ENCODE data around the gene HLA-DPA1.
"Not testable (repeated sequence)": the region's sequence is repeated elsewhere in the genome, so short reads cannot be mapped to it uniquely, and the experiment has no call there.

The HLA-DPA1 gene

GRCh38 chr6:33113755-33114154 lies 40.3 kb upstream of the HLA-DPA1 start:
- H3K27ac ChIP-seq, result no peak overlapping the region
- H3K27me3 ChIP-seq, result peaks cover 23 to 47% (median 31%) of the 10 kb centered on the region in 11 experiments
- no peak for TF ChIP-seq Cebpa-rat (IDR thresholded peaks at IDR 0.05)
- H3K9me3 ChIP-seq (replicated peaks in 1 of 11), result no peaks in the 10 kb centered on the region
- peaks cover 0 to 15% (median 0%) of the 10 kb centered on the region in 11 experiments; a peak in 5 of 22 replicates for H4K20me1 ChIP-seq
- H3K4me2 ChIP-seq, result peak overlapping the region; percentile 11 to 89 (median 55); a peak in 21 of 22 replicates
- H3K36me3 ChIP-seq, result no peaks in the 10 kb centered on the region
- peaks cover 27 to 42% (median 36%) of the 10 kb centered on the region in 10 experiments for H3K4me1 ChIP-seq
- no peak overlapping the region for H3K9ac ChIP-seq
- H3K4me3 ChIP-seq, result no peak overlapping the region

DNA sequence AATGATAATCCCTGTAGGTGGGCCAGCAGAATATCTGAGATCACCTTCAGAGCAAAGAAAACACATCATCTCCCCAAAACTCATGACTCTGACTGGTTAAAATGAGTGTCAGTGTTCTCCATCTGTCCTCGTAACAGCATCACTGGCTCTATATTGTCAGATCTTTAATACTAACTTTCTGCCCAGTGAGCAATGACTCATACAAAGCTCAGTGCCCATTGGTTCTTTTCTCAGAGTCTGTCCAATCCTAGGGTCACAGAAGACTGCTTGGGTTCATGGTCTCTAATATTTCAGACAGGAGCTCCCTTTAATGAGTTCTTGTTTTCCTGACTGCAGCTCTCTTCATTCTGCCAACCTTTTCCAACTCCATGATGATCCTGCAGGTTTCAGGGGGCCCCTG lies 38.7 kb upstream of the HLA-DPA1 start:
- Histone ChIP-seq H3K27me3 (peaks cover 13 to 34% (median 19%) of the 10 kb centered on the region in 11 experiments), H3K9me3 (replicated peaks in 1 of 11) (no peaks in the 10 kb centered on the region), H3K4me1 (peaks cover 13 to 36% (median 25%) of the 10 kb centered on the region in 10 experiments), H3K36me3 (no peaks in the 10 kb centered on the region), H3K27ac (no peak overlapping the region), H3K4me2 (peak overlapping the region in 4 of 11 experiments; percentile 4 to 25 (median 13); a peak in 3 of 22 replicates), H3K9ac (no peak overlapping the region), H3K4me3 (no peak overlapping the region), H4K20me1 (peaks cover 0 to 9% (median 0%) of the 10 kb centered on the region in 11 experiments; a peak in 5 of 22 replicates)
- TF ChIP-seq Cebpa-rat (IDR thresholded peaks at IDR 0.05), result no peak

GRCh38 chr6:33108307-33108706 lies 34.9 kb upstream of the HLA-DPA1 start:
- Histone ChIP-seq H3K27ac (no peak overlapping the region), H3K4me2 (no peak overlapping the region), H3K27me3 (peaks cover 0 to 7% (median 0%) of the 10 kb centered on the region in 11 experiments; a peak in 4 of 22 replicates), H3K9ac (no peak overlapping the region), H3K36me3 (no peaks in the 10 kb centered on the region), H4K20me1 (no peaks in the 10 kb centered on the region), H3K4me3 (no peak overlapping the region), H3K9me3 (replicated peaks in 1 of 11) (peaks cover 0 to 27% (median 17%) of the 10 kb centered on the region in 11 experiments; a peak in 16 of 22 replicates), H3K4me1 (peaks cover 0 to 9% (median 4%) of the 10 kb centered on the region in 10 experiments; a peak in 9 of 20 replicates)
- TF ChIP-seq Cebpa-rat (IDR thresholded peaks at IDR 0.05), result no peak

GRCh38 chr6:33107641-33108040 lies 34.2 kb upstream of the HLA-DPA1 start:
- Histone ChIP-seq H3K36me3 (no peaks in the 10 kb centered on the region), H3K9me3 (replicated peaks in 1 of 11) (peaks cover 3 to 31% (median 19%) of the 10 kb centered on the region in 11 experiments; a peak in 21 of 22 replicates), H3K27me3 (peaks cover 0 to under 1% (median 0%) of the 10 kb centered on the region in 11 experiments; a peak in 1 of 22 replicates)

GRCh38 chr6:33105916-33106871 lies 32.7 kb upstream of the HLA-DPA1 start:
- Histone ChIP-seq H3K4me1 (peaks cover 0 to 9% (median 0%) of the 10 kb centered on the region in 10 experiments; a peak in 4 of 20 replicates), H3K36me3 (peaks cover 0 to 5% (median 0%) of the 10 kb centered on the region in 11 experiments; a peak in 1 of 22 replicates), H3K27ac (no peak overlapping the region), H3K9ac (no peak overlapping the region), H4K20me1 (no peaks in the 10 kb centered on the region), H3K4me3 (no peak overlapping the region), H3K9me3 (replicated peaks in 1 of 11) (peaks cover 17 to 46% (median 34%) of the 10 kb centered on the region in 11 experiments), H3K27me3 (no peaks in the 10 kb centered on the region), H3K4me2 (no peak overlapping the region)
- TF ChIP-seq Cebpa-rat (IDR thresholded peaks at IDR 0.05), result no peak

More at GRCh38 chr6:33107641-33108040, 34.2 kb upstream of the HLA-DPA1 start:
- TF ChIP-seq Cebpa-rat (IDR thresholded peaks at IDR 0.05), result no peak
- Histone ChIP-seq H3K9ac (no peak overlapping the region), H3K27ac (no peak overlapping the region), H3K4me3 (no peak overlapping the region), H4K20me1 (no peaks in the 10 kb centered on the region), H3K4me1 (peaks cover 0 to 9% (median 4%) of the 10 kb centered on the region in 10 experiments; a peak in 7 of 20 replicates), H3K4me2 (peak overlapping the region in 2 of 11 experiments; percentile 22 to 24; a peak in 1 of 22 replicates)

DNA sequence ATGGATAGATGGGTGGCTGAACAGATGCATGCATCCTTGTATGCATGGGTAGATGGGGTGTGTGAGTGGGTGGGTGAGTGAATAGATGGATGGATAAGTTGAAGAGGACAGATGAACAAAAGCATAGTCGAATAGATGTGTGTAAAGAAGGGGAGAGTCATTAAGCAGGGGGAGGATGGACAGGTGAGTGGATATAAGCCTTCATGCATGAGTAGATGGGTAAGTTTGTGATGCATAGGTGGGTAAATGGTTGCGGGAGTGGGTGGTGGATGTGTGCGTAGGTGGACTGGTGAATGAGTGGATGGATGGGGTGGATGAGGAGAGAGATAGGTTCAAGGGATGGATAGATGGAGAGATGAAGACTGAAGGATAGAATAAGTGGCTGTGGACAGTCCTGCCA lies 31.9 kb upstream of the HLA-DPA1 start:
- H3K4me3 ChIP-seq, result no peak overlapping the region
- peaks cover 25 to 54% (median 42%) of the 10 kb centered on the region in 11 experiments for H3K9me3 ChIP-seq (replicated peaks in 1 of 11)
- peaks cover 0 to 5% (median 0%) of the 10 kb centered on the region in 11 experiments; a peak in 1 of 22 replicates for H3K36me3 ChIP-seq
- no peak overlapping the region for H3K4me2 ChIP-seq
- H3K27me3 ChIP-seq, result no peaks in the 10 kb centered on the region
- peaks cover 0 to 9% (median 0%) of the 10 kb centered on the region in 10 experiments; a peak in 4 of 20 replicates for H3K4me1 ChIP-seq
- no peak overlapping the region for H3K27ac ChIP-seq
- H4K20me1 ChIP-seq, result no peaks in the 10 kb centered on the region
- no peak for TF ChIP-seq Cebpa-rat (IDR thresholded peaks at IDR 0.05)
- no peak overlapping the region for H3K9ac ChIP-seq

GRCh38 chr6:33104887-33105286 lies 31.4 kb upstream of the HLA-DPA1 start:
- H4K20me1 ChIP-seq, result no peaks in the 10 kb centered on the region
- peak overlapping the region in 2 of 11 experiments; percentile 8 to 21; a peak in 3 of 22 replicates for H3K4me2 ChIP-seq
- peaks cover 30 to 59% (median 47%) of the 10 kb centered on the region in 11 experiments for H3K9me3 ChIP-seq (replicated peaks in 1 of 11)
- H3K9ac ChIP-seq, result no peak overlapping the region
- H3K4me3 ChIP-seq, result no peak overlapping the region
- H3K27ac ChIP-seq, result peak overlapping the region in 1 of 11 experiments; percentile 32; a peak in 2 of 22 replicates
- no peak for TF ChIP-seq Cebpa-rat (IDR thresholded peaks at IDR 0.05)
- peaks cover 0 to 5% (median 0%) of the 10 kb centered on the region in 11 experiments; a peak in 1 of 22 replicates for H3K36me3 ChIP-seq
- H3K27me3 ChIP-seq, result no peaks in the 10 kb centered on the region
- H3K4me1 ChIP-seq, result peaks cover 0 to 9% (median 0%) of the 10 kb centered on the region in 10 experiments; a peak in 4 of 20 replicates

DNA sequence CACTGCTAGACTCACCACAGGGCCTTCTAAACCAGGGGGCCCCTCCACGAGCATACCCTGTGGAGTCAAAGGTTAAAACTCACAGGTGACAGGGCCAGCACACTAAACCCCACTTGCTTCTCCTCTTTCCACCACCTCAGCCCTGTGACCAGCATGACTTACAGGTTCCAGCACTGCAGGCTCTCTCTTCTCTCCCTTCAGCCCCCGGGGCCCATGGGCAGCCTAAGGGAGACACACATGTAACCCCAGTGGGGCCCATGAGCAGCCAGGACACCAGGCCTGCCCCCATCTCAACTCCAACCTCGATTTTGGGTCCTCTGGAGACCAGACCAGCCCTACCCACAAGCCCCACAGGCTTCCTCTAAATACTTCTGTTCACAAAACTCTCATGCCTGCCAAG lies 30.3 kb upstream of the HLA-DPA1 start:
- Histone ChIP-seq H3K36me3 (peaks cover 0 to 5% (median 0%) of the 10 kb centered on the region in 11 experiments; a peak in 1 of 22 replicates), H3K27me3 (no peaks in the 10 kb centered on the region), H3K4me2 (no peak overlapping the region), H3K27ac (no peak overlapping the region), H3K4me3 (no peak overlapping the region), H3K4me1 (peaks cover 0 to 9% (median 0%) of the 10 kb centered on the region in 10 experiments; a peak in 4 of 20 replicates), H3K9ac (no peak overlapping the region), H4K20me1 (no peaks in the 10 kb centered on the region), H3K9me3 (replicated peaks in 1 of 11) (peaks cover 42 to 70% (median 58%) of the 10 kb centered on the region in 11 experiments)
- no peak for TF ChIP-seq Cebpa-rat (IDR thresholded peaks at IDR 0.05)

DNA sequence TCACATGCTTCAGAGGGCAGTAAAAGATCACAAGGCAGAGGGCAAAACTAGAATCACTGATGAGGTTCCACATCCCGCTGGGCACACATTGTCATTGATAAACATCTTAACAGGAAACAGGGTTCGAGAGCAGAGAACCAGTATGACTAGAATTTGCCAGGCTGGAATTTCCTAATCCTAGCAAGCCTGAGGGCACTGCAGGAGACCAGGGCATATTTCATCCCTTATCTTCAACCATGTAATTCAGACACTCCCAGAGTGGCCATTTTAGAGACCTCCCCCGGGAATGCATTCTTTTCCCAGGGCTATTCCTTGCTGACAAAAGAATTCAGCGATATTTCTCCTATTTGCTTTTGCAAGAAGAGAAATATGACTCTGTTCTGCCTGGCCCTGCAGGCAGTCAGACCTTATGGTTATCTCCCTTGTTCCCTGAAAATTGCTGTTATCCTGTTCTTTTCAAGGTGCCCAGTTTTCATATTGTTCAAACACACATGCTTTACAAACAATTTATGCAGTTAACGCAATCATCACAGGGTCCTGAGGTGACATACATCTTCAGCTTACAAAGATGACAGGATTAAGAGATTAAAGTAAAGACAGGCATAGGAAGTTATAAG lies 27.8 kb upstream of the HLA-DPA1 start:
- not testable (repeated sequence) for H3K4me2 ChIP-seq, H3K4me3 ChIP-seq, H3K27me3 ChIP-seq, H3K9ac ChIP-seq, H4K20me1 ChIP-seq, H3K4me1 ChIP-seq, H3K36me3 ChIP-seq, H3K27ac ChIP-seq
- peaks cover 63 to 95% (median 83%) of the 10 kb centered on the region in 11 experiments for H3K9me3 ChIP-seq (replicated peaks in 1 of 11)

Measured in BLaER1 treated with 17β-estradiol and CSF1 and Interleukin-3, amounts not matched to agents 10 nM and 100 nM (cell line).